T-helper 17 cell (primary cell): ENCODE measurements around the gene SPARC. TPM values are rescaled to one million over a fixed set of nuclear protein-coding genes. Genes with fewer than 3 reads are reported as not detected.
"Not testable (repeated sequence)": the region's sequence is repeated elsewhere in the genome, so short reads cannot be mapped to it uniquely, and the experiment has no call there.

ENCODE experiments used
- ATAC-seq: fragments of 150-1000 bp; cut with Tn5 transposase; 2 replicates; pipeline ENCODE4 v1.10.0; 2021; ENCODE audit warnings: mild to moderate bottlenecking, moderate library complexity
- DNase-seq, 3 donors: peaks; one replicate each; pipeline versions ENCODE4 v3.0.0 to v3.0.0-alpha.2; 2020 to 2021
- H3K9me3 ChIP-seq: one replicate; pipeline ENCODE4 v1.7.0; 2013; ENCODE audit warnings: low read length, mild to moderate bottlenecking; ENCODE audit not compliant: control insufficient read depth, poor library complexity, severe bottlenecking
- H3K27ac Mint-ChIP-seq: one replicate; pipeline ENCODE4 v1.8.0; 2022; ENCODE audit warnings: mild to moderate bottlenecking, moderate library complexity, mixed read lengths
- H3K27me3 Mint-ChIP-seq: one replicate; pipeline ENCODE4 v1.8.0; 2022; ENCODE audit warnings: mixed read lengths
- H3K36me3 Mint-ChIP-seq: one replicate; pipeline ENCODE4 v1.8.0; 2022; ENCODE audit warnings: low read depth, mixed read lengths
- H3K4me1 Mint-ChIP-seq: one replicate; pipeline ENCODE4 v1.8.0; 2022; ENCODE audit warnings: mild to moderate bottlenecking, mixed read lengths
- H3K4me3 Mint-ChIP-seq: one replicate; pipeline ENCODE4 v1.8.0; 2022; ENCODE audit warnings: mild to moderate bottlenecking, moderate library complexity, mixed read lengths
- total RNA-seq, 4 donors: library from RNA in 2 of 4; stranded (reverse) in 2 of 4; gene quantifications; one replicate each; pipeline ENCODE4 v1.2.3 and lab custom pipeline; 2022 to 2026

The SPARC gene
- total RNA-seq, 2 donors from 2014 or later = 12.5 to 494 TPM

DNA sequence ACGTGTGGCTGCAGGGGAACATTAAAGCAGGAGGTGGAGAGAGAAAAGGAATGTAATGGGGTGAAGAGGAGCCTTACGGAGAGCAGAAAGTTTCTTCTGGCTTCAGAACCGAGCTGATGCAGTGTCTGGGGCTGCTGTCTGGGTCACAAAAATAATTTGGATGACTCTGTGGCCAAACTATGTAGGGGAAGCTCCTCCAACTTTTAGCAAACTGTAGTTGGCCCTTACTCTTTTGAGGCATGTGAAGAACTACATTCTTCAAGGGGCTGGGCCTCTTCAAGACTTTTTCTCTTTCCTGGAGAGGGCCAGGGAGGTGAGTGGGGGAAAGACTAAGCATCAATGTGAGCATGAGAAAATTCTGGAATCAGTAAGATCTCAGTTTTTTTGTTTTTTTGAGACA lies 31.9 kb upstream of the SPARC start:
- peaks cover 4% of the 10 kb centered on the region for H3K4me1 Mint-ChIP-seq
- H3K27ac Mint-ChIP-seq = no peak overlapping the region
- peaks cover 3% of the 10 kb centered on the region for H3K36me3 Mint-ChIP-seq
- peaks cover 17% of the 10 kb centered on the region for H3K27me3 Mint-ChIP-seq
- no peak overlapping the region for H3K4me3 Mint-ChIP-seq
- DNase-seq = no peak
- no peak for ATAC-seq
- H3K9me3 ChIP-seq = no peaks in the 10 kb centered on the region

GRCh38 chr5:151718153-151718552 lies 31.4 kb upstream of the SPARC start:
- Mint-ChIP-seq H3K4me1 (peaks cover 4% of the 10 kb centered on the region), H3K36me3 (peaks cover 3% of the 10 kb centered on the region), H3K27ac (no peak overlapping the region), H3K4me3 (no peak overlapping the region), H3K27me3 (peaks cover 17% of the 10 kb centered on the region)
- ATAC-seq (no peak), DNase-seq (no peak)
- H3K9me3 ChIP-seq = no peaks in the 10 kb centered on the region

- Mint-ChIP-seq H3K36me3 (peaks cover 3% of the 10 kb centered on the region), H3K27ac (no peak overlapping the region), H3K4me3 (no peak overlapping the region), H3K27me3 (peaks cover 24% of the 10 kb centered on the region), H3K4me1 (peaks cover 4% of the 10 kb centered on the region)
- no peak for DNase-seq
- ATAC-seq = no peak
- no peaks in the 10 kb centered on the region for H3K9me3 ChIP-seq
Observed at GRCh38 chr5:151717416-151717815, 30.7 kb upstream of the SPARC start.

GRCh38 chr5:151709109-151709735 lies 22.5 kb upstream of the SPARC start:
- no peak for ATAC-seq
- no peak overlapping the region for H3K27ac Mint-ChIP-seq

GRCh38 chr5:151708126-151708525 lies 21.4 kb upstream of the SPARC start:
- no peaks in the 10 kb centered on the region for H3K9me3 ChIP-seq
- DNase-seq = no peak
- Mint-ChIP-seq H3K4me1 (peaks cover 7% of the 10 kb centered on the region), H3K4me3 (no peak overlapping the region), H3K36me3 (peaks cover 2% of the 10 kb centered on the region), H3K27me3 (peaks cover 18% of the 10 kb centered on the region), H3K27ac (no peak overlapping the region)
- no peak for ATAC-seq

More at GRCh38 chr5:151709109-151709735, 22.5 kb upstream of the SPARC start:
- DNase-seq = no peak
- peaks cover 7% of the 10 kb centered on the region for H3K4me1 Mint-ChIP-seq
- peaks cover 18% of the 10 kb centered on the region for H3K27me3 Mint-ChIP-seq
- H3K36me3 Mint-ChIP-seq = peaks cover 2% of the 10 kb centered on the region
- no peaks in the 10 kb centered on the region for H3K9me3 ChIP-seq
- H3K4me3 Mint-ChIP-seq = no peak overlapping the region

GRCh38 chr5:151707567-151707966 lies 20.9 kb upstream of the SPARC start:
- H3K4me3 Mint-ChIP-seq = no peak overlapping the region
- no peaks in the 10 kb centered on the region for H3K9me3 ChIP-seq
- H3K36me3 Mint-ChIP-seq = peaks cover 2% of the 10 kb centered on the region
- peaks cover 7% of the 10 kb centered on the region for H3K4me1 Mint-ChIP-seq
- DNase-seq (no peak), ATAC-seq (no peak)
- no peak overlapping the region for H3K27ac Mint-ChIP-seq
- peaks cover 13% of the 10 kb centered on the region for H3K27me3 Mint-ChIP-seq

GRCh38 chr5:151706906-151707305 lies 20.2 kb upstream of the SPARC start:
- no peak for DNase-seq
- ATAC-seq = no peak
- H3K4me3 Mint-ChIP-seq = no peak overlapping the region
- no peak overlapping the region for H3K27ac Mint-ChIP-seq
- peaks cover 2% of the 10 kb centered on the region for H3K36me3 Mint-ChIP-seq
- H3K9me3 ChIP-seq = no peaks in the 10 kb centered on the region
- H3K27me3 Mint-ChIP-seq = peaks cover 8% of the 10 kb centered on the region
- H3K4me1 Mint-ChIP-seq = peaks cover 7% of the 10 kb centered on the region

- no peaks in the 10 kb centered on the region for H3K9me3 ChIP-seq
- peaks cover 5% of the 10 kb centered on the region for H3K36me3 Mint-ChIP-seq
- no peak for ATAC-seq
- peaks cover 8% of the 10 kb centered on the region for H3K27me3 Mint-ChIP-seq
- no peak for DNase-seq
- H3K27ac Mint-ChIP-seq = no peak overlapping the region
- H3K4me1 Mint-ChIP-seq = peaks cover 6% of the 10 kb centered on the region
- no peak overlapping the region for H3K4me3 Mint-ChIP-seq
Observed at GRCh38 chr5:151703780-151704179, 17.1 kb upstream of the SPARC start.

- no peak overlapping the region for H3K27ac Mint-ChIP-seq
- H3K4me3 Mint-ChIP-seq = no peak overlapping the region
- H3K9me3 ChIP-seq = no peaks in the 10 kb centered on the region
- DNase-seq (no peak), ATAC-seq (no peak)
- peaks cover 8% of the 10 kb centered on the region for H3K27me3 Mint-ChIP-seq
- H3K36me3 Mint-ChIP-seq = peaks cover 5% of the 10 kb centered on the region
- H3K4me1 Mint-ChIP-seq = peaks cover 6% of the 10 kb centered on the region
Observed at GRCh38 chr5:151703227-151703626, 16.5 kb upstream of the SPARC start.

- DNase-seq (no peak), ATAC-seq (no peak)
- Mint-ChIP-seq H3K4me1 (peaks cover 6% of the 10 kb centered on the region), H3K4me3 (no peak overlapping the region), H3K27ac (no peak overlapping the region), H3K36me3 (peaks cover 5% of the 10 kb centered on the region), H3K27me3 (peaks cover 21% of the 10 kb centered on the region)
- no peaks in the 10 kb centered on the region for H3K9me3 ChIP-seq
Observed at GRCh38 chr5:151700820-151701219, 14.1 kb upstream of the SPARC start.

DNA sequence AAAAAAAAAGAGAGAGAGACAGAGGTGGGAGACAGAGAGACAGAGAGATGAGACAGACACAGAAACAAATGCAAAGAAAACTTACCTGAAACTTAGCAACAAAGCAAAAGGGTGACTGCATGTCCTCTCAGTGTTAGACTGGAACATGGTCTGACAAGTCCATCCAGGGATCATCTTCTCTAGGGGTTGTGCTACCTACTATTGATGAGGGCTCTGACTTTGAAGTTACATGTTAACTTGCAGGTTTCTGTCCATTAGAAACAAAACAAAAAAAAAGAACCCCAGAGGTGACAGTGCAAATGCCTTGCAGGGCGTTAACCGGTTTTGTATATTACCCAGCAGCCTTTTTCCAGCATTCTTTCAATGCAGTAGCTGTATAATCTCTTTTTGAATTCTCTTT lies 13.6 kb upstream of the SPARC start:
- no peak for ATAC-seq
- Mint-ChIP-seq H3K4me3 (no peak overlapping the region), H3K4me1 (peaks cover 6% of the 10 kb centered on the region), H3K36me3 (peaks cover 5% of the 10 kb centered on the region), H3K27ac (no peak overlapping the region), H3K27me3 (peaks cover 21% of the 10 kb centered on the region)
- no peaks in the 10 kb centered on the region for H3K9me3 ChIP-seq
- DNase-seq = no peak

- no peak overlapping the region for H3K4me3 Mint-ChIP-seq
- H3K9me3 ChIP-seq = no peaks in the 10 kb centered on the region
- ATAC-seq (no peak), DNase-seq (no peak)
- peaks cover 5% of the 10 kb centered on the region for H3K4me1 Mint-ChIP-seq
- peaks cover 21% of the 10 kb centered on the region for H3K27me3 Mint-ChIP-seq
- no peak overlapping the region for H3K27ac Mint-ChIP-seq
- peaks cover 3% of the 10 kb centered on the region for H3K36me3 Mint-ChIP-seq
Observed at GRCh38 chr5:151699071-151699901, 12.6 kb upstream of the SPARC start.

- not testable (repeated sequence) for ATAC-seq, DNase-seq, H3K4me3 Mint-ChIP-seq, H3K27ac Mint-ChIP-seq, H3K36me3 Mint-ChIP-seq, H3K4me1 Mint-ChIP-seq, H3K9me3 ChIP-seq
- H3K27me3 Mint-ChIP-seq = peaks cover 21% of the 10 kb centered on the region
Observed at GRCh38 chr5:151698081-151698480, 11.4 kb upstream of the SPARC start.

DNA sequence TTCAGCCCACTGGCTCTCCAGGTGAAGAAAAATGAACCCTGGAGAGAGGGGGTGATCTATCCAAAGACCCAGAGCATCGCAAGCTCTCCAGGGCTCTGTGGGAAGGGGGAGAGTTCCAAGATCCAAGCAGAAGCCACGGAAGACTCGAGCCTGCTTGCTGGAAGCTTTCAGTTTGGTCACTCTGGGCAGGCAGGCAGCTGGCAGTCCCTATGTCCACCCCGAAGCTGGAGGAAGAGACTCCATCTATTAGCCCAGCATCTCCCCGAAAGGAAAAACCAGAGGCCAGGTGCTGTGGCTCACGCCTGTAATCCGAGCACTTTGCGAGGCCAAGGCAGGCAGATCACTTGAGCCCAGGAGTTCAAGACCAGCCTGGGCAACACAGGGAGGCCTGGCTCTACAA lies 10.7 kb upstream of the SPARC start:
- H3K27me3 Mint-ChIP-seq = peaks cover 21% of the 10 kb centered on the region
- no peak overlapping the region for H3K4me3 Mint-ChIP-seq
- H3K27ac Mint-ChIP-seq = no peak overlapping the region
- peaks cover 3% of the 10 kb centered on the region for H3K36me3 Mint-ChIP-seq
- no peak for ATAC-seq
- no peak for DNase-seq
- H3K9me3 ChIP-seq = no peaks in the 10 kb centered on the region
- H3K4me1 Mint-ChIP-seq = peaks cover 5% of the 10 kb centered on the region
